Limb (tissue), 2 donors: ENCODE measurements around the gene PBX3.

Experiments
- DNase-seq, 2 donors: peaks; one replicate each; pipeline ENCODE4 v3.0.0-alpha.2; 2016; ENCODE audit errors: extremely low spot score in 2 of 2

PBX3 gene

DNA sequence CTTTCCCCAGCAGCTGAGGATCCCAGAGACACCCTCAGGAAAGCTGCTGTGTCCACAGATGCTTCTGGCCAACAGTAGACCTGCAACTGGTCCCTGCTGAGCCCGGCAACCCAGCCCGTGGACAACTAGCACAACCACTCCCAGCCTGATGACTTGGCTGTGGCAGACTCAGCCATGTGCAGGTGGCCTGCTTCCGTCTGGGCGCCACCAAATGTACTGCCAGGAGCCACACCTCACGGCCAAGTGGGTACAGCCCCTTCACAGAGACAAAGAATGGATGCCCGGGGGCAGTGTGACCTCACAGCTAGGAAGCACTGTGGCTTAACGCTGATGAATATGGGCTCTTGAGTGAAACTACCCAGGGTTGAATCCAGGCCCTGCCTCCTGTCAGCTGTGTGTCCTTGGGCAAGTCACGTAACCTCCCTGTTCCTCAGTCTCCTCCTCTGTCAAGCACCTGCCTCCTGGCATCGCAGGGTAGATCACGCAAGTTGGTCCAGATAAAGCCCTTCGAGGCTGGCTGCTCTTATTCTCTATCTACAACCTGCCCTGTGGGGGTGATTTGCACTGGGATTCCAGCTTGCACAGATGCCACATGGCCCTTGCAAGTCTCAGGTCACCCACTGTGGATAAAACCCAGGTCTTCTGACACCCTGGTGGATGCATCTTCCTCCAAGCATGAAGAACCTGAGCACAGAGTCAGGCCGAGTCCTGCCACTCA, 225.0 kb downstream of the PBX3 start:
- DNase-seq, result no peak

DNA sequence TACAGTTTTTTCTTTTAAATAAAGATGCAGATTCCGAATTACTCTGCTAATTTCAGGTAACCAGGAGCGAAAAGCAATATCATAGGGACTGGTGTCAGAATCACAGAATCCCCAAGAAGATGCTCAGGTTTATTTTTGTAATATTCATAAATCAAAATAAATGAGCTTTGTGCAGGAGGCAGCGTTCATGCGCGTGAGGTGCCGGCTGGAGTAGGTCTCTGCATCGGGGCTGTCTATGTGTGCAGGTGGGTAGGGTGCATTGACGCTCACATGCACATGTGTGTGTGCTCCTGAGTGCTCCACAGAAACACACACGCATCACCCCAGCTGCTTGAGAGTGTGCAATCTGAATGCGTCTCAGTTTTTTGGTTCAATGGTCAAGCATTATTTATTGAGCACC, 226.4 kb downstream of the PBX3 start:
- no peak for DNase-seq

DNA sequence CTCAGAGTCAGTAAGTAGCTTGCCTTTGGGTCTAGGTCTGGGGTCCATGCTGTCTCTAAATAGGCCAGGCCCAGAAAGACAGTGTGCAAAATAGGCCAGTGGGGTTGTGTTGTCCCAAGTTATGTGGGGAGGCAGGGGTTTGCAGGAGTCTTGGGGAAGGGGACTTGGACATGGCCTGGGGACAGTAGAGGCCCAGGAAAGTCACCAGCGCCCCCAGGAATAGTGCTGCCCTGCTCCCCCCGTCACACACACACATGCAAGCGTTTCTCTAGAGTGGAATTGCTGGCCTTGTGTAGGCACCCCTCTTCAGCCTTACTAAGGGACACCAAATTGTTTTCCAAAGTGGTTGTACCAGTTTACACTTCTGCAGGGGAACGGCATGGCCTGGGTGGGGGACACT, 227.5 kb downstream of the PBX3 start:
- no peak for DNase-seq

DNA sequence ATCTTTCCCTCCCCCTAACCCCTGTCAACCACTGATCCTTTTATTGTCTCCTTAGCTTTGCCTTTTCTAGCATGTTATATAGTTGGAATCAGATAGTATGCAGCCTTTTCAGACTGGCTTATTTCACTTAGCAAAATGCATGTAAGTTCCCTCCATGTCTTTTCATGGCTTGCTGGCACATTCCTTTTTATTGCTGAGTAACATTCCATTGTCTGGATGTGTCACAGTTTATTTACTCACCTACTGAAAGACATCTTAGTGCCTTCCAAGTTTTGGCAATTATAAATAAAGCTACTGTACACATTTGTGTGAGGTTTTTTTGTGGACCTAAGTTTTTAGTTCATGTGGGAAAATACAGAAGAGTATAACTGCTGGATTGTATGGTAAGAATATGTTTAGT, 230.1 kb downstream of the PBX3 start:
- DNase-seq, result no peak

DNA sequence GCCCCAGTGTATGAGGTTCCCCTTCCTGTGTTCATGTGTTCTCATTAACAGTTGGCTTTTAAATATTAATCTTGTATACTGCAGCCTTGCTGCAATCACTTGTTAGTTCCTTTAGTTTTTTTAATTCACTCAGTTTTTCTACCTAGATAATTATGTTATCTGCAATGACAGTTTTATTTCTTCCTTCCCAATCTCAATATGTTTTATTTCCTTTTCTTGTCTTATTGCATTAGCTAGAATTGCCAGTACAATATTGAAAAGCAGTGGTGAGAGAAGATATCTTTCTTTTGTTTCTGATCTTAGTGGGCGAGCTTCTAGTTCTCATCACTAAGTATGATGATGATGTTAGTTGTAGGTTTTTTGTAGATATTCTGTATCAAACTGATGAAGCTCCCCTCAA, 232.2 kb downstream of the PBX3 start:
- DNase-seq, result no peak

DNA sequence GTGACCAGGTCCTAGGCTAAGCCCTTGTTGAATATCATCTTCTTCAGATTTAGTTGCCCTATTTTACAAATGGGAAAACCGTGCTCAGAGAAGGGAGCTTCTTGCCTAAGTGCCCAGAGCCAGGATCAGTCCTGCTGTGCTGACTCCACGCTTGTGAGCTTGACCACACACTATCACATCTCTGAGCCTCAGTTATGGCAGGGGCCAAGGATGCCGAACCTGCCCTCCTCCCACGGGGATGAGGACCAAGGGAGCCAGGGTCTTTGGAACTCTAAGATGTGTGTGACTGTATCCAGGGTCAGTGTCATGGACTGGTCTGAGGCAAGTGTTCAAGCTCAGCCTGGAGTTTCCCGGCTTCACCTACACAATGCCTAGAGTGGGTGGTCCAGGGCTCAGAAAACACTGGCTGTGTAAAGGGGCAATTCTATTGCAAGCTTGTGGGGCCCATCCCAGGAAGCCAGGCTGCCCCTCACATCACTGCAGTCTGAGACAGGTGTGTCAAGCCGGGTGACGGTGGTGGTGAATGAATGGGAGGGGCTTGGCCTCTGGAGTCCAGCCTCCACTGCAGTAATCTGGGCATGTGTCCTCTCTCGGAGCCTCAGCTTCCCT, 235.7 kb downstream of the PBX3 start:
- no peak for DNase-seq

DNA sequence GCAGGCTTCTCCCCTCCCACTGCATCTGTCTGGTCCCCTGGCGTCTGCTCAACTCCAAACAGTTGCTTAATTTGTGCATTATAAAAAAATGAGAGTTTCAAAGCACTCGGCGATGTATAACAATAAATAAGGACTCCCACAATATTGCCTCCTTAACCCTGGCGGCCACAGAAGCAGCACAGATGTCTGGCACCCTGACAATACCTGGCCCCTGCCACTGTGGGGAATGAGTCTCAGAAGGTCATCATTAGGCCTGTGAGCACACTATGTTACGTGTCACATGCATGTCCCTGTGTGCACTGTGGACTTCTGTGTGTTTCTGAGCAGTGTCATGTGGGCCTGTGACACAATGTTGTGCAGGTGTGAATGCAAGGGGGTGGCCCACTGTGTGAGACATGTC, 236.5 kb downstream of the PBX3 start:
- no peak for DNase-seq

DNA sequence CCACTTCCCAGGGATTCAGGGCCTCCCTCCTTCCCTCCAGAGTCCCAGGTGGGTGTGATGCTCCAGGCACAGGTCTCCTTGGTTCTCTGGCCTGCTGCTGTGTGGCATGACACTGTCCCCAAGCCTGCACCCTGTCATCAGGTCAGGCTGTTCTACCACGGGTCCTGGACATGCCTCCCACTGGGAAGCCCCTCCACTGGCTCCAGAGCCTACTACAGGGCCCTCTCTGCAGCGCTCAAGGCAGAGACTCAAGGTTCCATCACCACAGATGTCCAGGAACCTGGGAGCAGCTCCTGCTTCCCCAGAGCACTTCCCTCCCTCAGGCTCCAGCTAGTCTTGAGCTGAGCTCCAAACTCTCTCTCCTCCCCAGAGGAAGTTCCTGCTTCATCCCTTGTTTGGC, 237.3 kb downstream of the PBX3 start:
- DNase-seq, result no peak

DNA sequence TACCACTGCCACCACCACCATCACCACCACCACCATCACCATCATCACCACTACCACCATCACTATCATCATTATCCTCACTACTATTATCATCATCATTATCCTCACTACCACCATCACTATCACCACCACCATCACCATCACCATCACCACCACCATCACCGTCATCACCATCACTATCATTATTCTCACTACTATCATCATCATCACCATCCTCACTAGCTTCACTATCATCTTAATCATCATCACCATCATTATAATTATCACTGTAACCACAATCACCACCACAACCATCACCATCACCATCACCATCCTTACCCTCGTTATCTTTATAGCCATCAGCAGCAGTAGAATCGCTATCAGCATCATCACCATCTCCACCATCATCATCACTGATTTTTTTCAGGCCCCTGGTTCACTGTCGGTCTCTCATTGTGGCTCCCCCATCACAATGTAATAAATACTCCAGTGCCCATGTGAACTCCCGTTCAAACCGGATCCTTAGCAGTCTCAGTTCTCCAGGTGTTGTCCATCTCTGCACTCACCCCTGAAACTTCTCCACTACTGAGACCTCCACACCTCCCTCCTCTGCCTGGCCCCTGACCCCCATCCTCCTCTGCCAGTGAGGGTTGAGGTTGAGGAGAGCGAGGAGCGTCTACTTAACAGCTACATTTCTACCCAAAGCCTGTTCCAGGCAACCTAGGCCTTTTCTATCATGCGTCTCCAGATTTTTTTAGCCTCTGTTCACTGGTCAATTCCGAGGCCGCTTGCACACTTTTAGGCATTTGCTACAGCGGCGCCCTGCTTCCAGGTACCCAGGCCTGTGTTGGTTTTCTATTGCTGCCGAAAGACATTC, 238.2 kb downstream of the PBX3 start:
- DNase-seq, result no peak

DNA sequence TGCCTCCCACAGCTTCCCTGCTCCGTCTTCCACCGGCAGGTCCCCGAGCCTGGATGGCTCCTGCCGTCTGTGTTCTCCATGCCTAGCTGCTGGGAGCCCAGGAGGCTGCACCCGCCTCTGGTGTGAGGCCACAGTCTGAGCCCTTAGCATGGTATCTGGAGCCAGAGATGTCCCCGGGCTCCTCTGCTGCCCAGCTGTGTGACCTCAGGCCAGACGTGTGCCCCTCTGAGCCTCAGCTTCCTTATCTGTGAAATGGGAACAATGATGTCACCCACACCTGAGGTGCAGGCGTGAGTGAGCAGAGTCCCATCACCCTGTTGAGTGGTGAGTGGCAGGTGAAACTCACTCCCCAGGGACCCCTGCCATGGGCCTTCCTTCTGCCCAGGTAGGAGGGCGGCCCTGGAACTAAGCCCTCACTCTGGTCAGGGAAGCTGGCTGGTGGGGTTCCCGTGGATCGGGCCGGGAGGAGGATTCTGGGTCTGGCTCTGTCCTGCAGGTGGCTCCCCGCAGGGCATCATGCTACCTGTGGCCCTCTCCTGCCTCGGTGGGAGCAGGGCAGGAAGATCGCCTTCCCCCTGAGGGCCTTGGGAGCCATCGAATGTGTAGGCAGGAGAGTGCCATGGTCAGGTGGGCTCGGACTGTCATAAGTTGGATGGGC, 239.0 kb downstream of the PBX3 start:
- no peak for DNase-seq

DNA sequence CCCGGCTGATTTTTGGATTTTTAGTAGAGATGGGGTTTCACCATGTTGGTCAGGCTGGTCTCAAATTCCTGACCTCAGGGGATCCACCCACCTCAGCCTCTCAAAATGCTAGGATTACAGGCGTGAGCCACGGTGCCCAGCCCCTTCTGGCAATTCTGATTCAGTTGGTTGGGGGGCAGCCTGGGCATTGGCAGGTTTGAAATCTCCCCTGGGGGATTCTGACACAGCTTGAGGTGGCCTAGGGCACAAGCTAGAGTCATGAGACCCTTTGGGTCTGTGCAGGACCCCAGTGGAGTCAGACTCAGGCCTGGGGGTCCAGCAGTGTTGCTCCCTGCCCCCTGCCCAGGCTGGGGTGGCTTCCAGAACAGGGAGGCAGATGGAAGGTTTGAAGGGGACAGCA, 239.8 kb downstream of the PBX3 start:
- no peak for DNase-seq

DNA sequence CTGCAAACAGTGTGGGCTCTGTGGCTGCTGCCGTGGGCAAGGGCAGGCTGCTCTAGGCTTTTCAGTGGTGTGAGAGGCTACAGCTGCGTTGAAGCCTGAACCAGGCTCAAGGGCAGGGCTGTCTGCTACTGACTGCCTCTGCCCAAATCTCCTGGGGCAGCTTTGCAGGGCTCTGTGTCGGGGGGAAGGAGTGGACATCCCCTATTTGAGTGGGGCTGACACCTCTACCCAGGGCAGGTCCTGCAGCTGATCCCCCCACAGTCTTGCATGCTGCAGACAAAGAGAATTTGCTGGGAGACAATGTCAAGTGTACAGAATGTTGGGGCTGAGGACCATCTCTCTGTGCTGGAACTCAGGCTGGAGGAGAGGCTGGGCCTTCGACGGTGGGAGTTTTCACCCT, 240.2 kb downstream of the PBX3 start:
- DNase-seq, result no peak

DNA sequence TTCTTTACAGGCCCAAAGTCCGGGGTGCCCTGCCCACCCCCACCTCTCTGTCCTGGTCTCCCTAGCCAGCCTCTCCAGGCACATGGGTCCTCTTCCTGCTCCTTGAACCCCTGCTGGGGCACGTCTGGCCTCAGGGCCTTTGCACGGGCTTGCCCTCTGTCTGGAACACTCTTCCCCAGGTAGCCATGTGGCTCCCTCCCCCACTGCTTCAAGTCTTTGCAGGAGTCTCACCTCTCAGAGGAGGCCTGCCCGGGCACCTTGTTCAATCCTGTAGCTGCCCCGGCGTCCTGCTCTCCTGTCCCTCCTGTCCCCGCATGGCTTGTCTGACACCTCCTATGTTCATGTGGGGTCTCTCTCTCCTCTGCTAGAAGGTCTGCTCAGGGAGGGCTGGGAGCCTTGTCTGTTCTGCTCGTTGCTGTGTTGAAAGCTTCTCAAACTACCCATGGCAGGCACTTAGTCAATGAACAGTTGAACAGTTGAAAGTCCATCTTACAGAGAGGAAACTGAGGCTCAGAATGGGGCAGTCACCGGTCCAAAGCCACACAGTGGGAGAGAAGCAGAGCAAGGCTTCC, 241.4 kb downstream of the PBX3 start:
- no peak for DNase-seq

DNA sequence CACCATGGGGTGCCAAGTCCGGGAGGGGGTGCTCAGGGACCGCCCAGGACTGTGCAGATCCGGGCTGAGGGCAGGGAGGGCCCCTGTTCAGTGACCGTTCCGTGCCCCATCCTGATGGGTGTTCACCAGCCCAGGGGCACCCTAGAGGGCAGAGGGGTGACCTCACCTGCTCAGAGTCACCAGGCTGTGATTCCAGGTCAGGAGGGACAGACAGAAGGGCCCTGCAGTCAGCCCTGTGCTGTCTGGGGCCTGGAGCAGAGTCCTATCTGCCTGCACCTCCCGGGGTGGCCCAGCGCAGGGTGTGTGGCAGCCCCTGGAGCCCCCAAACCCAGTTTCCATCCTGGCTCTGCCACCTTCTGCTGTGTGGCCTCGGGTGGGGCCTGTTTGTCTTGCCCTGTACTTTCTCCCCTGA, 241.9 kb downstream of the PBX3 start:
- no peak for DNase-seq

DNA sequence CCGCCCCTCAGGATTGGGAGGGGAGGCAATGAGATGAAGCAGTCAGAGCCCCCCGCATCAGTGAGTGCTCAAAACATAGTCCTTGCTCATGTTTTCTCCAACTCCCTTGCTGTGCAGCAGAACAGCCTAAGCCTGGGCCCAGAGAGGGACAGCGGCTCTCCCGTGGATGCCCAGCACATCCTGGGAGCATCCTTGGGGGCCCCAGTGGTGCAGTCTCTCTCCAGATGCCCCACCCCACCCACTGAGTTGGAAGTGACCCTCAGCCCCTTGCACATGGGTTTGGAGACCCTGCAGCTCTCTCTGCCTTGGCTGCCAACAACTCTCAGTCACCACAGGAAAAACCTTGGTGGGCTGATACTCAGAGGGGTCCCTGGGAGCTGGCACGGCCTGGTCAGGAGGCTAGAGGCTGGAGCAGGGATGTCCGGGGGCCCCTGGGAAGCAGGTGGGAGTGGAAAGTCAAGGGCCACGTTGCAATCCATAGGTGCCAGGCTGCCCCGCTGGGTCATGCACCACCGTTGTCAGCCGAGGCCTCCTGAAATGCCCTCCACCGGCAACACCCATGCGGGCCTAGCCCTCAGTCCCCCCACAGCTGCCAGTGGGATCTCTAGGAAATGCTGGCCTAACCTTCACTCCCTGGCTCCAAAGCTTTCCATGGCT, 242.5 kb downstream of the PBX3 start:
- no peak for DNase-seq

DNA sequence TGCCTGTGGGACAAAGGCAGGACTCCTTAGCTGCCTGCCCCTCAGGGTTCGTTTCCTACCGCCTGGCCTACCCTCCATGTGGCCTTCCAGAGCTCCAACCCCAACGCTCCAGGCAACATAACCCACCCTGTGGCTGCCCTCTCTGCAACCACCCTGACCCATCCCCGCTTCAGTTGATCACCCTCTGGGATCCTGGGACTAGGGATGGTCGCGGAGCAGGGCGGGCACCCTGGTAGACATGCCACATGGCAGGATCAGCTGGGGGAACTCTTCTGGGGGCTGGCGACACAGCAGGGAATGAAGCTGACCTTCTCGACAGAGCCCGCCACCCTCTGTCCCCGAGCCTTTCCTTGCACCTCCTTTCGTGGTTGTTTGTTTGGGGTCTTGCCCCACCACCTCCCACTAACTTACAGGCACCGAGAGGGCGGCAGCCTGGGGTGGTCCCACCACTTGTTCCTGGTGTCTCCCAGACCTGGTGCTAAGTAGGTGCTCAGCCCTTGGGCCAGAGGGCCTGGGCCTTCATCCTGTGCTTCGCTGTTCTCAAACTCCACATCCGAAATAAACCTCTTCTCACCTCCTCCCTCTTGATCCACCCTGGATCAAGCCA, 243.1 kb downstream of the PBX3 start:
- DNase-seq, result no peak

DNA sequence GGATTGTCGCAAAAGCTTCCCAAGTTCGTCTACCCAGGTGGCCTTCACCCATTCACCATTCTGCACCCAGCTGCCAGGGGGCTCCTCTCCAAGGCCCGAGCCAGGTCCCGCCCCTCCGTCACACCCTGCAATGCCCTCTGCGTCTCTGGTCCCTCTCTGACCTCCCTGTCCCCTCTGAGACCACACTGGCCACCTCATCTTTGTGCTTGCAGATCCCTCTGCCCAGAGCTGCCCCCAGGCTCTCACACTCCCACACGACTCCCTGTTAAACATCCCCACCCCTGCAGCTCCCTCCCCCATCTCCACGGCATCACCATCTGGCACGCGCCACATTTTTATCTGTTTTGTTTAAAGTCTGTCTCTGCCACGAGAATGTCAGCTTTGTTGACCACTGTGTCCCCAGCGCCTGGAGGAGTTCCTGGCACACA, 243.6 kb downstream of the PBX3 start:
- no peak for DNase-seq

DNA sequence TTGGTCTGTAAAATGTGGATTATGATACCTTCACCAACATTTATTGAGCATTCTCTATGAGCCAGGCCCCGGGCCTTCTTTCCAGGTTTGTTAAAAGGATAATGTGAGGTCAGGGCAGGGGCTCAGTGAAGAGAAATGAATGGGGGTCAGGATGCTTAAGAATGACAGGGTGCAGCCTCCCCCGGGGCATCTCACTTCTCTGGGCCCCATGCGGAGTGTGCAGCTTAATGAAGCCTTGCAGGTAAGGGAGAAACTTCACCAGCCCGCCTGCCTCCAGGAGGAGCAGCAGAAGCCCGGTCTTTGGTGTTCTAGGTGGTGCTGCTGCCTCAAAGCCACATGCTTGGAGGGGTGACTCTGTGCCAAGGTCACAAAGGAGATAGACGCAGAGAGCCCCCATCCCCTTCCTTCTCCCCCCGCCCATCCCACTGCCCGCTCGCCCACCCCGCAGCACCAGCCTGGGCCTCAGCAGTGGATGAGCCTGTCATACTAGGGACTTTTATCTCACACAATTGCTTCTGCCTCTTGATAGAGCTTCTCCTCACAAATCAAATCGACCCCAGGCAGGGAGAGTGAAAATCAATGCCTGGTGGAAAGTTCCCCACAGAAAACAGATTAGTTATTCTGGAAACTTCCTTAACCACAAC, 244.8 kb downstream of the PBX3 start:
- no peak for DNase-seq

DNA sequence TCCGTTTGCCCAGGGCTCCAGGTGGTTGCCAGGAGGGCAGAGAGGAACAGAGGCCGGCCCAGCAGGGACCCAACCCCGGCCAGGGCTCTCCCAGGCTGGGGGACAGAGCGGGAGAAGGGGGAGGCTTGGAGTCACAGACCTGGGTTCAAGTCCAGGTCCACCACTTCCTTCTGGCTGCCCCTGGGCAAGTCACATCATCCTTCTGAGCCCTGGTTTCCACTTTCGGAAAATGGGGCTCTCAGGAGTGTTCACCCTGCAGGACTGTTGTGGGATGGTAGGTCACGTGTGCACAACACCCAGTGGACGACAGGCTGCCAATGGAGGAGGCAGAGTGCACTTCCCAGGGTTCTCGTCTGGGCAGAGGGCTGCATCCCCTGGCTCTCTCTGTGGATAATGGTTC, 245.4 kb downstream of the PBX3 start:
- DNase-seq, result no peak

DNA sequence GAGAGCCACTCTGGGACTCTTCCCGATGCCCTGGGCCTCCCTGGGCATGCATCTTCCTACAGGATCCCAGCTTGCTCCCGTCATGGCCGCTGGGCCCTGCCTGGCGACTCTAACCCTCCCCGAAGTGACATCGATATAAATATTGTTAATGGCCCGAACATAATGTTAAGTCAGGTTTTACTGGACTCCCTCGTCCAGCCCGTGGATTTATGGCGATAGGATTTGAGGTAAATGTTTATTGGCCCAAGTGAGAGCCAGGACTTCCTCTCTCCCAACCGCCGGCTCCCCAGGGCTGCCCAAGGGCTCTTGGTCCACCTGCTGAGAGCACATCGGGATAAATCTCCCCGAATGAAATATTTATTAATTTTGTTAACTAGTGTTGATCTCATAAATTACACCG, 246.3 kb downstream of the PBX3 start:
- DNase-seq, result no peak
